Mucosa of descending colon (tissue), 3 donors: Measurements from ENCODE around the gene STPG3. TPM values are rescaled to one million over a fixed set of nuclear protein-coding genes. Genes with fewer than 3 reads are reported as not detected.

ENCODE experiments used
- ATAC-seq: fragments of 200-7000 bp; cut with Tn5 transposase; one replicate; pipeline ENCODE4 v1.9.1; 2020; ENCODE audit warnings: mild to moderate bottlenecking, moderate library complexity
- DNase-seq, 3 donors: peaks; one replicate each; pipeline ENCODE4 v3.0.0-alpha.2; 2020
- H3K36me3 ChIP-seq: fragments of 200-600 bp; one replicate; pipeline ENCODE4 v1.8.0; 2021; ENCODE audit warnings: low read depth, mild to moderate bottlenecking
- H3K4me1 ChIP-seq: fragments of 200-600 bp; one replicate; pipeline ENCODE4 v1.8.0; 2021; ENCODE audit warnings: low read depth, mild to moderate bottlenecking
- H3K4me3 ChIP-seq: fragments of 200-600 bp; one replicate; pipeline ENCODE4 v1.8.0; 2021; ENCODE audit warnings: mild to moderate bottlenecking
- H3K9me3 ChIP-seq: fragments of 200-600 bp; one replicate; pipeline ENCODE4 v1.8.0; 2021; ENCODE audit warnings: mild to moderate bottlenecking
- intact Hi-C, 2 donors: fragments of 100-400 bp; cut with DNase I in 1 of 2; cut with micrococcal nuclease in 1 of 2; formaldehyde crosslinking; loops; one replicate each; pipeline versions ENCODE4 v1.11.0 to v1.11.1; 2022; cut with DNase I, micrococcal nuclease
- total RNA-seq, 3 donors: library from RNA; stranded (reverse); fragmentation: NEBNext Ultra II Directional in 2 of 3; extraction: Animal tissue kit (Norgen Biotek cat#: 25700) in 2 of 3; gene quantifications; one replicate each; pipeline versions ENCODE4 v1.2.1 to v1.2.4, GENCODE V29; 2021 to 2023
- TF ChIP-seq, protein P1 (sequence below): fragments of 200-600 bp; IDR thresholded peaks from one replicate; pipeline ENCODE4 v1.8.0; 2022; ENCODE audit warnings: antibody characterized with exemption, mild to moderate bottlenecking
- donor health status: DM: no; HTN: no; CAD: no; lungs with moderate emphysema.
- donor health status: DM: no; HTN: no; CAD: no.
- donor health status: DM: no; HTN: yes; CAD: no.

STPG3 gene
- total RNA-seq, 3 donors from 2014 or later = not detected

DNA sequence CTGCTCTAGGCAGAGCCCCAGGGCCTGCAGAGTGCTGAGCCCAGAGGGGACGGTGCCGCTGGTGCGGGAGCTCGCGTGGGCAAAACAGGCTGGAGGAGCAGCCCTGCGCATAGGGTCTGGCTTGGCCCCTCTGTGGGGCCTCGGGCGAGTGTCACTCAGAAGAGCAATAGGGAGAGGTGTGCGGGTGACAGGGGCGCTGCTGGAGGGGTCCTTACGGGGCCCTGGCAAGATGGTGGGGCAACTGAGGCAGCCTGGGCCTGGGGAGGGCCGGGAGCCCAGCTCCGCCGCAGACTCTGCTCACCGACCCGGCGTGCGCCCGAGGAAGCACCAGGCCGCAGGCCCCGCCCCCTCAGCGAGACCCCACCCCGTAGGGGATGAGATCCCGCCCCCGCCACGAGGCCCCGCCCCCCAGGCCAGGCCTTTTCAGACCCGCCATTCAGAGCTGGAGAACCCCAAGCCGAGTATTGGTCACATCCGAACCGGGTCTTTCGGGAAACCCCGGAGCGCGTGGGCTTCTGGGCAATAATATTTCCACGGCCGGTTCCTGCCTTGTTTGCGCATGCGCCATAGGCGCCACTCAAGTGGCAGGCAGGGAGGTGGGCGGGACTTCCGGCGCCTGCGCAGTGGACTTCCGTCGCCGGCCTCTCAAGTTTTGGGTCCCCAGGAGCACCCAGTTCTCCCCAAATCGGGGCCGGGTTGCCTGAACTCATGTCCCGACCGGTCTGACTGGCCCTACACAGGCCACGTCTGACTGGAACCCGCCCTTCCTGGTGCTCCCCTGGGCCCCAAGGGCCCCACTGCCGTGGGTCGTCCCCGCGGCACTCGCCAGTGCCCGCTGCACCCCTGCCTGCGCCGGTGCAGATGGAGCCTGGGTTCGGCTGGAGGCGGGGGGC lies 27.8 kb upstream of the STPG3 start:
- H3K36me3 ChIP-seq = no peaks in the 10 kb centered on the region
- peak overlapping the region; percentile 42 for H3K4me3 ChIP-seq
- intact Hi-C loops = no loop called here
- DNase-seq (peak; percentile 97 to 98 (median 97)), ATAC-seq (peak; percentile 85)
- no peaks in the 10 kb centered on the region for H3K9me3 ChIP-seq
- TF ChIP-seq, protein P1, sequence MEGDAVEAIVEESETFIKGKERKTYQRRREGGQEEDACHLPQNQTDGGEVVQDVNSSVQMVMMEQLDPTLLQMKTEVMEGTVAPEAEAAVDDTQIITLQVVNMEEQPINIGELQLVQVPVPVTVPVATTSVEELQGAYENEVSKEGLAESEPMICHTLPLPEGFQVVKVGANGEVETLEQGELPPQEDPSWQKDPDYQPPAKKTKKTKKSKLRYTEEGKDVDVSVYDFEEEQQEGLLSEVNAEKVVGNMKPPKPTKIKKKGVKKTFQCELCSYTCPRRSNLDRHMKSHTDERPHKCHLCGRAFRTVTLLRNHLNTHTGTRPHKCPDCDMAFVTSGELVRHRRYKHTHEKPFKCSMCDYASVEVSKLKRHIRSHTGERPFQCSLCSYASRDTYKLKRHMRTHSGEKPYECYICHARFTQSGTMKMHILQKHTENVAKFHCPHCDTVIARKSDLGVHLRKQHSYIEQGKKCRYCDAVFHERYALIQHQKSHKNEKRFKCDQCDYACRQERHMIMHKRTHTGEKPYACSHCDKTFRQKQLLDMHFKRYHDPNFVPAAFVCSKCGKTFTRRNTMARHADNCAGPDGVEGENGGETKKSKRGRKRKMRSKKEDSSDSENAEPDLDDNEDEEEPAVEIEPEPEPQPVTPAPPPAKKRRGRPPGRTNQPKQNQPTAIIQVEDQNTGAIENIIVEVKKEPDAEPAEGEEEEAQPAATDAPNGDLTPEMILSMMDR = no peak
- H3K4me1 ChIP-seq = peaks cover 39% of the 10 kb centered on the region

DNA sequence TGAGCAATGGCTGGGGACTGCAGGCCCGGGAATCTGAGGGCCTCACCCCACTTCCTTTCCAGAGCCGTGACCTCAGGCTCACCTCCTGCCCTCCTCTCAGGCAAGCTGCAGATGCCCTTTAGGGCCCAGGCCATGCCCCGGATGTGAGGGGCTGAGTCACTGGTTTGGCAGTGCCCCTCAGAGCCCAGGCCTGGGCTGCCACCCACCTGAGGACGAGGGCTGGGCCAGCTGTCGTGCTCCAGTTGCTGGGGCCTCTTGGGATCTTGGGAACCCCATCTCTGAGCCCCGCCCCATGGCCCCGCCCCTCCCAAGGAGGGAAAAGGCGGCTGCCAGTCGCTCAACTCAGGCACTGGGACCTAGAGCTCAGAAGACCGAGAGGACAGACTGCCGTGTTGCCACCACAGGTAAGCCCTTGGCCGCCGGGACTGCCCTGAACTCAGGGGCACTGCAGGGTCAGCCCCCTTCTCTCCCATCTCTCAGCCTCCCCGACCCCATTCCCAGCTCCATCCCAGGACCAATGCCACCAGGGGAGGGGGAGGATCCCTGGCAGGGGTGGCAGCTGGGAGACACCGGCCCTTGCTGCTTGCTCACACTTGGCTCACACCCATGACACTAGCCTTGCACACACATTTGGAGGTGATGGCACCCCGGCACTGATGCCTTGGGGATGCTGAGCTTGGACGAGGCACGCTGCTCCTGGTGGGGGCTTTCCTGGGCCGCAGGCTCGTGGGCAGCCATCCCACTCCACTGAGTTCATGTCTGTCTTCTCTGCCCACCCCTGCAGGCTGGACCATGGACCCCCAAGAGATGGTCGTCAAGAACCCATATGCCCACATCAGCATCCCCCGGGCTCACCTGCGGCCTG lies 26.0 kb upstream of the STPG3 start, which contains the start of gene CYSRT1:
Gene CYSRT1, plus strand, starts transcription at position 345 of the 865 bp plus-strand sequence. Its CDS starts 448 bp downstream, at position 793.
- TF ChIP-seq, protein P1 = no peak
- intact Hi-C loops = no loop called here
- Histone ChIP-seq H3K4me3 (no peak within 1 kb of the TSS), H3K9me3 (no peaks in the 10 kb centered on the region), H3K4me1 (peaks cover 41% of the 10 kb centered on the region), H3K36me3 (no peaks in the 10 kb centered on the region)
- DNase-seq (peak in 2 of 3 donors; percentile 38 to 63), ATAC-seq (no peak)

DNA sequence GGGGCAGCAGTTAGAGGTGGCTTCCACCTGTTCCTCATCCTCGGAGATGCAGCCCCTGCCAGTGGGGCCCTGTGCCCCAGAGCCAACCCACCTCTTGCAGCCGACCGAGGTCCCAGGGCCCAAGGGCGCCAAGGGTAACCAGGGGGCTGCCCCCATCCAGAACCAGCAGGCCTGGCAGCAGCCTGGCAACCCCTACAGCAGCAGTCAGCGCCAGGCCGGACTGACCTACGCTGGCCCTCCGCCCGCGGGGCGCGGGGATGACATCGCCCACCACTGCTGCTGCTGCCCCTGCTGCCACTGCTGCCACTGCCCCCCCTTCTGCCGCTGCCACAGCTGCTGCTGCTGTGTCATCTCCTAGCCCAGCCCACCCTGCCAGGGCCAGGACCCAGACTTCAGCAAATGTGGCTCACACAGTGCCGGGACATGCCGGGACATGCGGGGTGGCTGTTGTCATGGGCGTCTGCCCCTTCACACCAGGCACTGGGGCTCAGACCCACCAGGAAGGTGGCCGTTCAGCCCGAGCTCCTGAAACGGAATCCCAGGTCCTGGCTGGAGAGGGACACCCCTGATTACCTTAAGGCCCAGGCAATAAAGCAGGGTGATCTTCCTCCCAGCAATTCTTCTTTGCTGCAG lies 25.3 kb upstream of the STPG3 start:
- no peak for DNase-seq
- Histone ChIP-seq H3K4me1 (peaks cover 42% of the 10 kb centered on the region), H3K36me3 (no peaks in the 10 kb centered on the region), H3K4me3 (no peak overlapping the region), H3K9me3 (no peaks in the 10 kb centered on the region)
- no peak for ATAC-seq
- intact Hi-C loops = no loop called here
- TF ChIP-seq, protein P1 = no peak

DNA sequence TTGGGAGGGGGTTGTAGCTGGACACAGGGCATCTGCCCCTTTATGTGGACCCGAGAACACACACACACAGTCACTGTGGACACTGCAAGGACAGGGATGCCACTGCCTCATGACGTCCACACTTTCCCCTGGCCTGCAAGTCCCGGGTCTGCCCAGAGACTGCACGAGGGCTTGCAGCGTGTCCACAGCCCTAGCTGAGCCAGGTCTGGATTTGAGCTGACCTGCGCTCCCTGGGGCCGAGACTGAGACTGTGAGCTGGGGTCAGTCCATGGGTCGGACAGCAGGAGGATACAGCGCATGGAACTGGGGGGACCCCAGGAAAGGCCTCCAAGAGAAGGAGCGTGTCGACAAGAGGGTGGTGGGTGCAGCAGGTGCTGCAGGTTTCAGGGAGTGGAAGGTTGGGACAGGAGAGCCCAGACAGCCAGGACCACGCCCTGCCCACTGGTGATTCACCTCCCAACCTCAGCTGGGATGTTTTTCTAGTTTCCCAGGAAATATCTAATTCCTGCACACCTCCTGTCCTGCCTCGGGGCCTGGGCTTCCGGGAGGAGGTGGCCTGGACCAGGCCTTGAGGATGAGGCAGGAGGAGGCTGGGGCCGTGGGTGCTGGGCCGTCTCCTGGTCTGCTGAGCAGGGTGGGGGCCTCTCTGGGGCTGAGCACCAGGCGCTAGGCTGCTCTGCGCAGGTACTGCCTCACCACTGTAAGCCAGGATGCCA lies 24.6 kb upstream of the STPG3 start:
- intact Hi-C loops = no loop called here
- no peak overlapping the region for H3K4me3 ChIP-seq
- H3K9me3 ChIP-seq = no peaks in the 10 kb centered on the region
- ATAC-seq (peak; percentile 0), DNase-seq (no peak)
- peaks cover 40% of the 10 kb centered on the region for H3K4me1 ChIP-seq
- TF ChIP-seq, protein P1 = no peak
- no peaks in the 10 kb centered on the region for H3K36me3 ChIP-seq
